GM18868 (cell line): ENCODE measurements around the gene GALNT1.

Experiments used
- ATAC-seq: cut with Tn5 transposase; IDR thresholded peaks from one replicate; pipeline ENCODE4 v1.9.1; 2021; ENCODE audit warnings: mild to moderate bottlenecking, moderate library complexity; ENCODE audit not compliant: unreplicated experiment

The GALNT1 gene

GRCh38 chr18:35616664-35617423 is 35.3 kb downstream of the GALNT1 start:
- peak; percentile 98 for ATAC-seq

DNA sequence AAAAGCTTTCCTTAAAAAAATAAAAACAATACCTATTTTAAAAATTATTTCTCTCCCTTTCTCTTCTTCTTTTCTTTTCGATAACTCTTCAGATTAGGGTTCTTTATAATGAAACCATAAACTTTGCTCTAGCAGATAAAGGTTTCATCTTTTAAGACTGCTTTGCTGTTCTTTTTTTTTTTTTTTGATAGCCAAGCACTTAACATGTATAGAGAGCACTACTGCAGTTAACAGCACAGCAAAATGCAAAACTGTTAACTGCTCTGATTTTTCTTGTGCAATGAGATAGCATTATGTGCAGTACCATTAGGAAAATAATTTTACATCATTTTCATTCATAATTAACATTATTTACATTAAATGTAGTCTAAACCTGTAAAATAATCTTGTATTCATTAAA is 36.3 kb downstream of the GALNT1 start:
- no peak for ATAC-seq

GRCh38 chr18:35618289-35618688 is 36.7 kb downstream of the GALNT1 start:
- no peak for ATAC-seq

DNA sequence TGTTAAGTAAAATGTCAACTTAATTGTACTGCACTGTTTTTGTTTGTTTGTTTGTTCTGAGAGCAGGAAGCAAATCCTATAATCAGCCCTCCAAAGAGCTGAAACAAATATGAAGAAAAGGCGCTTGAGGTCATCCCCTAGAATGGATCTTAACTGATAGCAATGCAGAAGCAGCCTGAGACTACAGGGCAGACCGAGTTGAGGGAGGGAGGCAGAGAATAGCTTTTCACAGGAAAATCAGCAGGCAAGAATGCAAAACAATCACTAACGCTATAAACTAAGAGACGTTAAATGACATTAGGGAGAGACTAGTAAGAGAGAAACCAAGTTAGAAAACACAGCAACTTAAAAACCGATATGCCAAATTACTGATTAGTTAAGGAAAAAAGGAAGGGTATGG is 37.2 kb downstream of the GALNT1 start:
- no peak for ATAC-seq

DNA sequence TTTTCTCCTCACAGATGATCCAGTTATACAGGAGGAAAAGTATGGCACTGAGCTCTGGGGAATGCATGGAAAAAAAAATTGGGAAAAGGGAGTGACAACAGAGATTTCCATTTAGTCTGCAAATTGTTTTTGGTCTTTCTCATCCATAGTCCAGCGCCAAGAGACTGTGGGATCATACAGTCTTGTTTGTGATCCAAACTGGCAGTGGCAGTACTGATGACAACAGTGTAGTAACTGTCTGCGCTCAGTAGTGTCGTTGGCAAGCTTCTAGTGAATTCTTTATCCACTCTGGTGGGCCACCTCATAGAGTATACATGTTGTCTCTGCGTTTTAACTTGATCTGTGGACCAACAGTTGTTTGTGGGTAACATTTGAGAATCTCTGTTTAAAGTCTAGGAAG is 37.9 kb downstream of the GALNT1 start:
- ATAC-seq: no peak

- ATAC-seq: no peak
Observed at GRCh38 chr18:35619941-35620340, 38.4 kb downstream of the GALNT1 start.

GRCh38 chr18:35620765-35621164 is 39.2 kb downstream of the GALNT1 start:
- ATAC-seq: no peak

GRCh38 chr18:35623255-35623654 is 41.7 kb downstream of the GALNT1 start:
- ATAC-seq: no peak

DNA sequence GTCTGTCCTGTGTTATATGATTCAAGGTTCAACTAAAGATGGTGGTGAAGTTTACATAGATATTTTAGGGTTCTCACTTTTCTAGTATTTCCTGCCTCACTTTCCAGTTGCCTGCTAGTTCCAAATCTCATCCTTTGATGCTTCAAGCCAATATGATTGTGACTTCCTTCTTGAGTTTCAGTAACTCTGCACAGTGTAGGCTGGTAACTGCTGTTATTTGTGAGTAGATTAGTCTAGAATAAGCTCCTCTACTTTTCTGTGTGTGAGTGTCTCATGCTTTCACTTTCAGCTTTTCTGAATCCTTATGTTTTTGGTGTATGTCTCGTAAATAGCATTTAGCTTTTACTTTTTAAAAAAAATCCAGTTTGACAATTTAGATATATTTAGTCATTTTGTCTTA is 42.6 kb downstream of the GALNT1 start:
- ATAC-seq: peak; percentile 83

- no peak for ATAC-seq
Observed at GRCh38 chr18:35625232-35625631, 43.7 kb downstream of the GALNT1 start.

- no peak for ATAC-seq
Observed at GRCh38 chr18:35633761-35634160, 52.2 kb downstream of the GALNT1 start.

GRCh38 chr18:35634323-35634722 is 52.8 kb downstream of the GALNT1 start:
- no peak for ATAC-seq

DNA sequence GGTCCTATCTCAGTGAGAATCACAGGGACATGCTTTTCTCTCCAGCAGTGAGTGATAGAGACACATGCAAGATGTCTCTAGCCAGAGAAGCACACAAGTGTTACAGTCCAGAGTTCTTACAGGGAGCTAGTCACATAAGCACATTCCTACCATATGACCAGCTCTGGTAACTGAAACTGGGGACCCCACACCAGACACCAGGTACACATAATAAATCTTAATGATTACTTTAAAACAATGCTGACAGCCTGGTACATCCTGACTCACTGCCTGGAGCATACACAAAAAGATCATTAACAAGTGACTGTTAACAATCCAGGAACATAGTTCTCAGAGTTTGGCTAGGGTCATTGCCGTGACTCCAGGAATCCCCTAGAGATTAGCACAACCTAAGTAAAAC is 53.6 kb downstream of the GALNT1 start:
- ATAC-seq: no peak

DNA sequence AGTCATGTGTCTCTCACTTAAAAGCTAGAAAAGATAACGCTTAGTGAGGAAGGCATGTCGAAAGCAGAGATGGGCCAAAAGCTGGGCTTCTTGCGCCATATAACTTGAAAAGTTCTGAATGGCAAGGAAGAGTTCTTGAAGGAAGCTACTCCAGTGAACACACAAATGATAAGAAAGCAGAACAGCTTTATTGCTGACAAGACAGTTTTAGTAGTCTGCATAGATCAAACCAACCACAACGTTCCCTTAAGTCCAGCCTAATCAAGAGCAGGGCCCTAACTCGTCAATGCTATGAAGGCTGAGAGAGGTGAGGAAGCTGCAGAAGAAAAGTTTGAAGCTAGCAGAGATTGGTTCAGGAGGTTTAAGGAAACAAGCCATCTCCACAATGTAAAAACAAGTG is 55.7 kb downstream of the GALNT1 start:
- no peak for ATAC-seq

DNA sequence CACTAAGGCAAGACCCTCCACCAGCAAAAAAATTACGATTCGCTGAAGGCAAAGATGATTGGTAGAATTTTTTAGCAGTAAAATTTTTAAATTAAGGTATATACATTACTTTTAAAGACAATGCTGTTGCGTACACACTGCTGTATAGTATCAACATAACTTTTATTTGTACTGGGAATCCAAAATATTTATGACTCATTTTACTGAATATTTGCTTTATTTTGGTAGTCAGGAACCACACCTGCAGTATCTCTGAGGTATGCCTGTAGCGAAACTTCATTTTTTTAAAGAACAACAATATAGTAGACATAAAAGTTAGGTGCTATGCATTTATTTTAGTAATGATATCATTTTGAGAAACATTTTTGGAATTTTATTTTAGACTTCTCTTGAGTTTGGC is 57.8 kb downstream of the GALNT1 start:
- ATAC-seq: no peak

- ATAC-seq: no peak
Observed at GRCh38 chr18:35641467-35641866, 59.9 kb downstream of the GALNT1 start.

DNA sequence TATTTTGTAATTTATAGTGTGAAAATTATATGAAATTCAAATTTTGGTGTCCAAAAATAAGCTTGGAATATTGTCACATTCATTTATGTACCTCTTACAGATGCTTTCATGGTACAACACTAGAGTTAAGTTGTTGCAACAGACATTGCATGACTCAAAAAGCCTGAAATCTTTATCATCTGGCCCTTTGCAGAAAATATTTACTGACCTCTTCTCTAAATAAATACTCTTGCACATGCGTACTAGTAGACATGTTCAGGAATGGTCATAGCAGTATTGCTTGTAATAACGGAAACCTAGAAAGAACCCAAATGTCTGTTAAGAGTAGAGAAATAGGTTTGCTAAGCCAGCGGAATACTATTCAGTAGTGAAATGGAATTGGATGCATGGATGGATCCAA is 60.4 kb downstream of the GALNT1 start:
- ATAC-seq: no peak

DNA sequence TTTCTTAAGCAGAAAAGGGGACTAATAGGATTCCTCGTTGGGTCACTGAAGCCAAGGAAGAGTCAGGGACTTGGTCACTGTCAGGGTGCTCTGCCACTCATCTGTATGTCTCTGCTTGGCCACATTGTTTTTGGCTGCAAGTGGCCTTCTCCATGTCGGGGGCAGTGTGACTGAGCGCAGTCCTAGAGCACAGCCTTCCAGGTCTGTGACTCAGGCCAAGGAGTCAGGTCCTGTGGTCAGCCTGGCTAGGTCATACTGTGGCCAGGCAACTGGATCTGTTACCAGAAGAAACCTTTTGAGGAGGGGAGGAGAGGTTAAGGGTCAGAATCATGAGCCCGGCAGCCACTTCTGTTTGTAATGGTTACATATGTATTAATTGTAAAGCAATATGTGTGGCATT is 61.3 kb downstream of the GALNT1 start:
- ATAC-seq: no peak

DNA sequence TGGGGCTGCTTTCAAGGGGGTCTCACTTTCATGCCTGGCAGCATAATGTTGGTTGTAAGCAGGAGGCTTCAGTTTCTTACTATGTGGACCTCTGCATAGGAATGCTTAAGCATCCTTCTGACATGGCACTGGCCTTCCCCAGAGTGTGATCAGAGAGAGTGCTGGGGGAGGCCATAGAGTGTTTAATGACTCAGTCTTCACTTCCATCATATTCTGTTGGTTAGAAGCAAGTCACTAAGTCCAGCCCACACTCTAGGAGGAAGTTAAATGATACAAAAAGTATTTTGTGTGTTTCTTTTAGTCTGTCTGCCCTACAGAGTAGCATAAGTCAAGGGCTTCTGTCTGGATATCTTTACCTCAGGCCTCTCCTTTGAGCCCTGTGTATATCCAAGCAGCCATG is 64.9 kb downstream of the GALNT1 start:
- ATAC-seq: no peak

GRCh38 chr18:35653392-35654135 is 72.0 kb downstream of the GALNT1 start:
- ATAC-seq: no peak

DNA sequence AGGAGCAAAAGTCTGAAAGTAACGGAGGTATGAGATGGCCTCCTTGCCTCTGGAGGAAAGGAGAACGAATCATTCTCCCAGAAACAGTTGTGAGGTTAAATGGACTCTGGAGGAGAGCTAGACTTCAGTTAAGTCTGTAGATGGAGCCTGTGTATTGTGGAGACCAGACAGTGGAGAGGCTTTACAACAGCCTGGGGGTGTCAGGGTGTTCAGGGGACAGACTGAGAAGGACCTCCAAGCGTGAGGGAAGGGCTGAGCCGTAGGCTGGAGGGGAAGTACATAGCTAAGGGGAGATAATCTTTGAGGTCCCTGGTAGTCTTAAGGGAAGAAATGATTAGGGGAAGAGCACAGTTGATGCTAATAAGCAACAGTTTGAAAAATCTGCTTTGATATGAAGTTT is 76.6 kb downstream of the GALNT1 start:
- ATAC-seq: no peak

DNA sequence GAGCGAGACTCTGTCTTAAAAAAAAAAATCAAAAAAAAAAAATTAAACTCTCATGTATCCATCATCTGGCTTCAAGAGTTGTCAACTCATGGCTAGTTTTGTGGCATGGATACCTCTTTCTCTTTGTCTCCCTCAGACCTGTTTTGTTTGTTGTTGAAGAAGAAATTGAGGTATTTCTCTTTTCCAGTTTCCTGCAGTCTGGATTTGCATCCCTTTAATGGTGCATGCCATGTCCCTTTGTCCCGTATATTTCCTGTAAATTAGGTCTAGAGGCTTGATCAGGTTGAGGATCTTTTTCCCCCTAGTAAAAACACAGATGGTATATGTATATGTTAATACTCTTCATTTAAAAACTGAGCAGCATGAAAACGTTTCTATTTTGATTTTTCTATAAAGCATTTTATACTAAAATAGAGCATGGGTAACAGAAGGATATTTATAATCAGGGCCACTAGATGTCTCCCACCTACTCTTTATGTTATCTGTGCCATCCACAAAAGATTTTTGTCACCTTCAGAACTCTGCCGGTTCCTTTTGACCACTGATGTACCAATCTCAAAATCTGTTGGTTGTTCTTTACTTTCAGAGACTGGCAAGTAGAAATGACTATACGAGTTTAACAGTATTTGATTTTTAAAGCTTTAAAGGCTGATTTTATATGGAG is 80.1 kb downstream of the GALNT1 start:
- ATAC-seq: no peak
